HepG2 (cell line): Measurements from ENCODE around the gene TTLL1. TPM values are rescaled to one million over a fixed set of nuclear protein-coding genes. Genes with fewer than 3 reads are reported as not detected.

Experiments used
- CCDC6 ChIP-seq: sonication (generic); formaldehyde crosslinking; IDR thresholded peaks from 2 replicates; pipeline ENCODE4 v1.8.1; 2022; ENCODE audit warnings: mild to moderate bottlenecking, missing genetic modification reagents, moderate library complexity
- DMTF1 ChIP-seq: sonication (generic); formaldehyde crosslinking; IDR thresholded peaks from 2 replicates; pipeline ENCODE4 v1.4.0; 2020; ENCODE audit warnings: mild to moderate bottlenecking, missing genetic modification reagents
- MTERF4 ChIP-seq: sonication (generic); formaldehyde crosslinking; IDR thresholded peaks from 2 replicates; pipeline ENCODE4 v1.8.0; 2023; ENCODE audit warnings: mild to moderate bottlenecking, missing genetic modification reagents
- NFKB2 ChIP-seq: sonication (generic); formaldehyde crosslinking; IDR thresholded peaks from 2 replicates; pipeline ENCODE4 v1.4.0; 2020; ENCODE audit warnings: missing genetic modification reagents, borderline replicate concordance
- POGZ ChIP-seq: sonication (generic); formaldehyde crosslinking; IDR thresholded peaks from 2 replicates; pipeline ENCODE4 v1.4.0; 2020; ENCODE audit warnings: mild to moderate bottlenecking, missing genetic modification reagents
- RBM22 ChIP-seq: fragments of 200-400 bp; formaldehyde crosslinking; optimal IDR thresholded peaks from 2 replicates; pipeline ENCODE3; 2017; ENCODE audit warnings: mild to moderate bottlenecking, low read length, moderate library complexity
- ZFP37 ChIP-seq: sonication (generic); formaldehyde crosslinking; IDR thresholded peaks from 2 replicates; pipeline ENCODE4 v1.4.0; 2020; ENCODE audit warnings: missing genetic modification reagents, borderline replicate concordance
- ZNF143 ChIP-seq: sonication (generic); formaldehyde crosslinking; IDR thresholded peaks from 2 replicates; pipeline ENCODE4 v1.4.0; 2020; ENCODE audit warnings: missing genetic modification reagents
- ZNF510 ChIP-seq: sonication (generic); formaldehyde crosslinking; IDR thresholded peaks from 2 replicates; pipeline ENCODE4 v1.4.0; 2020; ENCODE audit warnings: low read depth, mild to moderate bottlenecking, missing genetic modification reagents
- ZNF773 ChIP-seq: sonication (generic); formaldehyde crosslinking; IDR thresholded peaks from 2 replicates; pipeline ENCODE4 v1.4.0; 2020; ENCODE audit warnings: missing genetic modification reagents, borderline replicate concordance
- ZNF891 ChIP-seq: sonication (generic); formaldehyde crosslinking; IDR thresholded peaks from 2 replicates; pipeline ENCODE4 v1.5.0; 2020; ENCODE audit warnings: mild to moderate bottlenecking, missing genetic modification reagents
- polyA plus RNA-seq, 8 experiments: library from polyadenylated mRNA; depleted of rRNA in 3 of 8; stranded (reverse) in 7 of 8; unstranded in 1 of 8; fragments of >200 nt; fragmentation: Illumina TruSeq in 4 of 8; extraction: Trizol in 4 of 8; gene quantifications; 2 replicates each; pipeline versions ENCODE4 v1.2.1 to v1.2.3, GENCODE V29; 2011 to 2016; ENCODE audit warnings: low read depth in 4 of 8, missing spikeins in 1 of 8, mixed read lengths in 1 of 8; ENCODE audit not compliant: insufficient read depth in 1 of 8
- total RNA-seq, 5 experiments: library from RNA; depleted of rRNA; stranded (reverse); fragments of >200 nt; fragmentation: Illumina TruSeq; extraction: Trizol; gene quantifications; 2 replicates each; pipeline ENCODE4 v1.2.3, GENCODE V29; 2016; ENCODE audit warnings: low read depth in 1 of 5
- TF ChIP-seq, protein P1 (sequence below): sonication (generic); formaldehyde crosslinking; IDR thresholded peaks from 2 replicates; pipeline ENCODE4 v1.5.1; 2020; ENCODE audit warnings: mild to moderate bottlenecking, missing genetic modification reagents, moderate library complexity
- TF ChIP-seq, protein P2 (sequence below): sonication (generic); formaldehyde crosslinking; IDR thresholded peaks from 2 replicates; pipeline ENCODE4 v1.8.0; 2022; ENCODE audit warnings: missing genetic modification reagents, mild to moderate bottlenecking, inconsistent platforms, borderline replicate concordance

Gene TTLL1
- total and polyA plus RNA-seq, 2 of the 13 experiments (the other 11 are each of a cell fraction or from before 2014, with no cell fraction given) = 1.6 to 5.3 TPM

- no peak for TF ChIP-seq MTERF4 (CRISPR knock-in tag)
- TF ChIP-seq, protein P1, sequence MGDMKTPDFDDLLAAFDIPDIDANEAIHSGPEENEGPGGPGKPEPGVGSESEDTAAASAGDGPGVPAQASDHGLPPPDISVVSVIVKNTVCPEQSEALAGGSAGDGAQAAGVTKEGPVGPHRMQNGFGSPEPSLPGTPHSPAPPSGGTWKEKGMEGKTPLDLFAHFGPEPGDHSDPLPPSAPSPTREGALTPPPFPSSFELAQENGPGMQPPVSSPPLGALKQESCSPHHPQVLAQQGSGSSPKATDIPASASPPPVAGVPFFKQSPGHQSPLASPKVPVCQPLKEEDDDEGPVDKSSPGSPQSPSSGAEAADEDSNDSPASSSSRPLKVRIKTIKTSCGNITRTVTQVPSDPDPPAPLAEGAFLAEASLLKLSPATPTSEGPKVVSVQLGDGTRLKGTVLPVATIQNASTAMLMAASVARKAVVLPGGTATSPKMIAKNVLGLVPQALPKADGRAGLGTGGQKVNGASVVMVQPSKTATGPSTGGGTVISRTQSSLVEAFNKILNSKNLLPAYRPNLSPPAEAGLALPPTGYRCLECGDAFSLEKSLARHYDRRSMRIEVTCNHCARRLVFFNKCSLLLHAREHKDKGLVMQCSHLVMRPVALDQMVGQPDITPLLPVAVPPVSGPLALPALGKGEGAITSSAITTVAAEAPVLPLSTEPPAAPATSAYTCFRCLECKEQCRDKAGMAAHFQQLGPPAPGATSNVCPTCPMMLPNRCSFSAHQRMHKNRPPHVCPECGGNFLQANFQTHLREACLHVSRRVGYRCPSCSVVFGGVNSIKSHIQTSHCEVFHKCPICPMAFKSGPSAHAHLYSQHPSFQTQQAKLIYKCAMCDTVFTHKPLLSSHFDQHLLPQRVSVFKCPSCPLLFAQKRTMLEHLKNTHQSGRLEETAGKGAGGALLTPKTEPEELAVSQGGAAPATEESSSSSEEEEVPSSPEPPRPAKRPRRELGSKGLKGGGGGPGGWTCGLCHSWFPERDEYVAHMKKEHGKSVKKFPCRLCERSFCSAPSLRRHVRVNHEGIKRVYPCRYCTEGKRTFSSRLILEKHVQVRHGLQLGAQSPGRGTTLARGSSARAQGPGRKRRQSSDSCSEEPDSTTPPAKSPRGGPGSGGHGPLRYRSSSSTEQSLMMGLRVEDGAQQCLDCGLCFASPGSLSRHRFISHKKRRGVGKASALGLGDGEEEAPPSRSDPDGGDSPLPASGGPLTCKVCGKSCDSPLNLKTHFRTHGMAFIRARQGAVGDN (CRISPR knock-in tag) = peak; percentile 45; the same call in 1 of the 2 replicates
- no peak for TF ChIP-seq ZNF773
- TF ChIP-seq ZFP37 (CRISPR knock-in tag) = no peak
- no peak for TF ChIP-seq ZNF891 (CRISPR knock-in tag)
- no peak for TF ChIP-seq ZNF510 (CRISPR knock-in tag)
- TF ChIP-seq NFKB2 (CRISPR knock-in tag) = no peak
- TF ChIP-seq RBM22 = no peak
- TF ChIP-seq, protein P2, sequence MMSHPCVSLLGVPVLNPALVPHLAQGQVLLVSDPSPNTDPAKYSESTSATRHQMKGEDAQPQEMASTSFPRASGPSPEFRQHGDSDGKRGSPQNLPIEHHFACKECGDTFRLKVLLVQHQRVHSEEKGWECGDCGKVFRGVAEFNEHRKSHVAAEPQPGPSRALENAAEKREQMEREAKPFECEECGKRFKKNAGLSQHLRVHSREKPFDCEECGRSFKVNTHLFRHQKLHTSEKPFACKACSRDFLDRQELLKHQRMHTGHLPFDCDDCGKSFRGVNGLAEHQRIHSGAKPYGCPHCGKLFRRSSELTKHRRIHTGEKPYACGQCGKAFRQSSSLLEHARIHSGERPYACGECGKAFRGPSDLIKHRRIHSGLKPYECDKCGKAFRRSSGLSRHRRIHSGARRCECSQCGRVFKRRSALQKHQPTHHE (CRISPR knock-in tag) = no peak
- no peak for TF ChIP-seq ZNF143
- no peak for TF ChIP-seq POGZ (CRISPR knock-in tag)
- no peak for TF ChIP-seq CCDC6
- no peak for TF ChIP-seq DMTF1 (CRISPR knock-in tag)
These were observed 47.1 kb upstream of the TTLL1 start (continued) for GRCh38 chr22:43136255-43136654.
